GM18499 (cell line): ENCODE measurements around the gene FSTL1.

Experiments used
- ATAC-seq: cut with Tn5 transposase; IDR thresholded peaks from one replicate; pipeline ENCODE4 v1.9.1; 2021; ENCODE audit warnings: moderate number of reproducible peaks; ENCODE audit not compliant: insufficient read depth, unreplicated experiment

FSTL1 gene

DNA sequence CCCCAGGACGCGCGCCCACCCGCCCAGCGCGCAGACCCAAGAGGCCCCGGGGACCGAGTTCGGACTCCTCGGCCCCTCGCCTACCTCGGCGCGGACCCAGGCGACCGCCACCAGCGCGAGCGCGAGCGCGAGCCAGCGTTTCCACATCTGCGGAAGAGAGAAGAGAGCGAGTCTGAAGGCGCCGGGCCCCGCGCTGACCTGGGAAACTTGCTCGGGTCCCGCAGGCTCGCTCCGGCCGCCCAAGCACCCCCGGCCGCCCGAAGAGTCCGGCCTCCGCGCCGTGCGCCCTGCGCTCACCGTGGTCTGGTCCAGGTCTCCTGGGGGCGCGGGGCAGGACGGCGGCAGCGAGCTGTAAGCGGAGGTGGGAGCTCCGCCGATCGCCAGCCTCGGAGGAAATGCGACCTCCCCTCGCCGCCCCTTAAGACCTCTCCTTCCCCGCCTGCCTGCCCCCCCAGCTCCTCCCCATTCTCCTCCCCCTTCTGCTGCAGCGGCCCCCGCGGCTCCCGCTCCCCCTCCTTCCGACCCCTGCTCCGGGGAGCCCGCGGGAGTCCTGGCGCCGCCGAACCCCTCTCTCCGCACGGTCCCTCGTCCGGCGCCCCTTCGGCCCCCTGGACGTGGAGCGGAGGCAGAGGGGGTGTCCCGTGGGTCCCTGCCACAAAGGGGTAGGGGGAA is at the start of gene FSTL1:
FSTL1 (minus strand) TSS at position 393 of the 672 bp plus-strand sequence; CDS start at position 147, 246 bp downstream.
- no peak for ATAC-seq

DNA sequence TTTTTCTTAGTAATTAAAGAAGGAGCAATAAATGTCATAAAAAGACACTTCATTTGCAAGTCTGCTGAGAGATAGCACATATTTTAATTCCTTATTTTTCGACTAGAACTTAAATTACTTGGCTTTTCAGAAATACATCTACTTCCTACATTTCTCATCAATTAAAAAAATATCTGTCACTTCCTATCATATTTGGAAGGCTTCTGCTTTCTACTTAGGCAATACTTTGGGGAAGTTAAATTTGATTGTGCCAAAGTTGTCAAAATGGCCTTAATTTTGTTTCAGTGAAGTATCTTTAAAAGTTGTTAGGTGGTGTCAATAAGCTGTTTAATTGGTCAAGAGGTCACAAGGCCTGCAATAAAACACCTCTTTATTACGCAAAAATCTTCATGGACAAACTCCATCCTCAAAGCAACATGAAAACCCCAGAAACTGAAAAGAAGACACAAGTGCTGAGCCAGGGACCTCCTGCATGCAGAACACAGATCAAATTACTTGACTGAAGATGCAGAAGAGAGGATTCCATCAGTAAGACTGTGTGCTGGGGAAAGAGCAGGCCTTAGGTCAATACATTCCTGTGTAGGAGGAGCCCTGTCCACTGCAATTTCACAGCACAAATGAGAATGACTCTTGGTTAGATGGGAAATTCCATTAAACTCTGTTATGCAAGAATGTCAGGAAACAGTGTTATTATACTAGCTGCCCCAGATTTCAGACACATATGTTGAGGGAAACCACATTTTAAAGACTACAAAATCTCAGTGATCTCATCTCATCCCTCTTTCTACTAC is 48.0 kb upstream of the FSTL1 start:
- ATAC-seq, result no peak

DNA sequence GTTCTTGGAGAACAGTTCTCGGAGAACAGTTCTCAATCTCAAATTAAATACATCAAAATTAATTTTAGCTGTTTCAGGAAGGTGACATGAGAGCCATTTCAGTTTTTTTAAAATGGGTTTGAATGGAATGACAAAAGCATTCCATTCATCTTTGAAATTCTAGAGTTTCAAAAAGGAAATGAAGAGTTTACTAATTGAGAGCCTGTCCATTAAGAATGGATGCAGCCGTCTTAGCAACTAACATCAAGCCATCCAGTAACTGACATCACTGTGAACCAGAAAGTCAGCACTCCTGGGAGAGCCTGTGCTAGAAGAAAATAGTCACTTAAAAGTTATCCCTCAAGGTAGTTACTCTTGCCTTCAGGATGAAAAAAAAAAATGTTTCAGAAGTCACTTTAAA is 47.0 kb upstream of the FSTL1 start:
- no peak for ATAC-seq

GRCh38 chr3:120497336-120497735 is 46.5 kb upstream of the FSTL1 start:
- ATAC-seq, result no peak

GRCh38 chr3:120496278-120497002 is 45.6 kb upstream of the FSTL1 start:
- no peak for ATAC-seq

DNA sequence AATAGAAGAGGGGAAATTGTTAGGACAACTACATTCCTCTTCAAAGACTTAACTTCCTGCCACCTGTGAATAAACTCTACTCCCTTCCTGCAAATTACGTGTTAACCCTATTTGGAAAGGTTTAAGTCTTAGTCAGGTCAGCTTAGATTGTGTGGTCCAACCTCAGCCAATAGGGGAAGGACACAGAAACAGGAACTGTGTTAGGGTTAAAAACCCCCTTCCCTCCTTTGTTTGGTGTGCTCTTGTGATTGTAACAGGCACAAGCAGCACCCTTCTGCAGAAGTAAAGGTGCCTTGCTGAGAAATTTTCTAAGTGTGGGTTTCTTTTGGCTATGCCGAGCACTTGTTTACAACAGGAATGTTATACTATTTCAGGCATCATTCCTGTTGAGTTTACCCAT is 45.0 kb upstream of the FSTL1 start:
- no peak for ATAC-seq

DNA sequence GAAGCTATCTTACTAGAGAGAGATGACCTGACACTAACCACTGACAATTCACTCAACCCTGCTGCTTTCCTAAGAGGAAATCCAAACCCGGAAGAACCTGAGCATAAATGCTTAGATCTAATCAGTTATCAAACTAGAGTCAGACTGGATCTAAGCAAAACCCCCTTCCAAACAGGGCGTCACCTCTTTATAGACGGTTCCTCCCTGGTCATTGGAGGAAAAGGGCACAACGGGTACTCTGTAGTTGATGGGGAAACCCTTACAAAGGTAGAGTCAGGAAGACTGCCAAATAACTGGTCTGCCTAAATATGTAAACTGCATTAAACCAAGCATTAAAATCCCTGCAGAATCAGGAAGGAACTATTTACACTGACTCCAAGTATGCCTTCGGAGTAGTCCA is 41.3 kb upstream of the FSTL1 start:
- ATAC-seq, result no peak

- ATAC-seq, result no peak
Measured at GRCh38 chr3:120489421-120489820, 38.6 kb upstream of the FSTL1 start.

DNA sequence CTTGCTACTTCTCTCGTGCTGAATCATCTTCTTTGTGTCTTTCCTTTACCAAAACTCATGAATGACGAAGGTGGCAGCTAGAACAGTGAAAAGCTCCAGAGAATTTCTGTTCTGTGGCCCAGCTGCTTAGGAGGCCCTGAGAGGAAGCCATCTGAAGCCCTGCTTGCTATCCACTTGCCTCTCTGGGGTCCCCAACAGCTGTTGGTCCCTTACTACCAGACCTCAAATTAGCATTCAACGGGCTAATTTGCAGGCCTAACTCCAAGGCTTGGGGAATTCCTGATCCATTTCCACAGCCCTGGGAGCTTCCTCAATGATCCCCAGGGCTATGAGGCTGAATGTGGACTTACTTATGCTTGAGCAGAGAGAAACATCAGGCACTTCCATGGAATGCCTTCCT is 37.5 kb upstream of the FSTL1 start:
- ATAC-seq, result no peak

DNA sequence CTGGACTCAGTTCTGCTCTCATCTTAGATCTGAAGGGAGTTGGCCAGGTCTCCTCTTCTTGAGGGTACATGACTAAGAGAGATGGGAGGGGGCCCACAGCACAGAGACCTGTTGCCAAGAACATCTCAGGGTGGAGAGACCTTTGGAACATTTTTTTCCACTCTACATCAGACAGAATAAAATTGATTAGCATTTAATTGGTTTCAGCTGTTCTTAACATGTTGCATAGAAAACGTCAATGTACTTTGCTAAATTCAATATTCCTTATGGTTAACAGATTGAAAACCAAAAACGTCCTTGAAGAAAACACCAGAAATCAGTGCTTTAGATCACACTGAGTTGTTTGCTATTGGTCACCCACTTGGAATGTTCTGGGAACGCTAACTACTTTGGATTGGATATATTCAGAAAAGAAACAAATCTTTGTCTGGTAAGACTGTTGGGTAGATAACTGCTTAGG is 36.4 kb upstream of the FSTL1 start:
- ATAC-seq, result no peak

- no peak for ATAC-seq
Measured at GRCh38 chr3:120481081-120481480, 30.3 kb upstream of the FSTL1 start.

DNA sequence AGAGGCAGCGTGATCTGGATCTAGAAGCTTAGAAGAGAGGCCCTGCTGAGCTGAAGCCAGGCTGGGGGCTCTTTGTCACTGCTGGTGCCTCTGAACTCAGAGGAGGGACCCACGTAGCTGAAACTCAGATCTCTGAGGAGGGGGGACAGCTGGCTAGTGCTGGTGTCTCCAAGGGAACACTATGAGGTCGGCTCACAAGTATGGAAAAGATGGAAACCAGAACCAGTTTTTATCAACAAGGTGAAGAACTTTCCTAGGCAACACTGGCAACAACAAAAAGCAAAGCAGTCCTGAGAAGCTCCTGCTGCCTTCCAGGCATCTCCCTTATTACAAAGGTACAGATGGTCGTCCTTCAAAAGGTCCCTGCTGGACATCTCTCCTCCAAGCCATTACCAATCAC is 27.0 kb upstream of the FSTL1 start:
- ATAC-seq, result no peak

- no peak for ATAC-seq
Measured at GRCh38 chr3:120475722-120476377, 25.1 kb upstream of the FSTL1 start.

- no peak for ATAC-seq
Measured at GRCh38 chr3:120473896-120474675, 23.3 kb upstream of the FSTL1 start.

DNA sequence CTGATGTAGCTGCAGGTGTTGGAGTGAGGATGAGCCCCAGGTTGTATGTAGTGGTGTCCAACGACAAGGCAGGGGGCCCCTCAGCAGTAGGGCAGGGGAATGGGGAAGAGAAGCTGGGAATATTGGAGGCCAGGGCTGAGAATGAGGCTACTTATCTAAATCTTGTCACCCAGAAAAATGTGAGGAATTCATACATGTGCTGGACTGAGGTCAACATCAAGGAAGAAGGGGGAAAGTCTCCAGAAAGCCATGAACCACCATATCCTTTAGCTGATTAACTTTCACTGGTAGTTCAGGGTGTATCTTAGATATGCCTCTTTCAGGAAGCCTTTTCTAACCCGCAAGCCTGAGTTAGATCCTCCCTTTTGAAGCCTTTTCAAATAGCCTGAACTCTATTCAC is 22.6 kb upstream of the FSTL1 start:
- ATAC-seq, result no peak

DNA sequence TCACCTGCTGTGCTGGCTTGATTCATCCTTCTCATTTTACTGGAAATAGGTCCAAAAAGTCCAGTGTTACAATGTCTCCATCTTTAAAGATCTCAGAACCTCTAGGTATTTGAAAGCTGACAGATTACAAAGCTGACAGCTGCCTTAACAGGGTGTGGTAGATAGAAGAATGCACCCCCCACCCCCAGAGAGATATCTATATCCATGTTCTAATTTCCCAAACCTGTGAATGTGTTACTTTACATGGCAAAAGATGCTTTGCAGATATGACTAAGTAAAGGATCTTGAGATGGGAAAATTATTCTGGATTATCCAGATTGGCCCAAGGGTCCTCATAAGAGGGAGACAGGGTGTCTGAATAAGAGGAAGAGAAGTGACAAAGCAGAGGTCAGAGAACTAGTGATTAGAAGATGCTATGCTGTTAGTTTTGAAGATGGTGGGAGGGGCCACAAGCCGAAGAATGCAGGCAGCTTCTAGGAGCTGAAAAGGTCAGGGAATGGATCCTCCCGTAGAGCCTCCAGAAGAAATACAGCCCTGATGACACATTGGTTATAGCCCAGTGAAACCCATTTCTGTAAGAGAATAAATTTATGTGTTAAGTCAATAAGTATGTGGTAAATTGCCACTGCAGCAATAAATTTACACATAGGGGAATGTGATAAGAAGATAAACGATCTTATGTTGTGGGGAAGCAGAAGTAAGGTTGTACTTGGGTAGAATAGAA is 21.5 kb upstream of the FSTL1 start:
- ATAC-seq, result no peak

GRCh38 chr3:120471643-120472042 is 20.9 kb upstream of the FSTL1 start:
- ATAC-seq, result no peak

DNA sequence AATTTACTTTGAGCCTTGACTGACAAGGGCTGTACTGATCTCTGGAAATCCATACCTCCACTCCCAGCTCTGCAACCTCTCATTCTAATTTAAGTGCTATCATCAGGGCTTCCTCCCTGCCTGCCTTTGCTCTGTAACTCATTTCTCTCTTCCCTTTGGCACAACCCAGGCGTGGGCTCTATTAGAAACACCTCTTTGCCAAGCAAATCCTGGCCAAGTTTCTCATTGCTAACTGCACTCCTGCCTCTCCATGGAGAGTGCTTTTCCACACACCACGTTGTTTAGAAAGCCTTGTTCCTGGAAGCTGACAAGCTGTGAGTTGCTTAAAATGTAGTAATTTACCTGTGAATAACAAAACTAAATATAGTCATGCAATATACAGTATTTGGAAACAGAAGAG is 20.1 kb upstream of the FSTL1 start:
- ATAC-seq, result no peak

DNA sequence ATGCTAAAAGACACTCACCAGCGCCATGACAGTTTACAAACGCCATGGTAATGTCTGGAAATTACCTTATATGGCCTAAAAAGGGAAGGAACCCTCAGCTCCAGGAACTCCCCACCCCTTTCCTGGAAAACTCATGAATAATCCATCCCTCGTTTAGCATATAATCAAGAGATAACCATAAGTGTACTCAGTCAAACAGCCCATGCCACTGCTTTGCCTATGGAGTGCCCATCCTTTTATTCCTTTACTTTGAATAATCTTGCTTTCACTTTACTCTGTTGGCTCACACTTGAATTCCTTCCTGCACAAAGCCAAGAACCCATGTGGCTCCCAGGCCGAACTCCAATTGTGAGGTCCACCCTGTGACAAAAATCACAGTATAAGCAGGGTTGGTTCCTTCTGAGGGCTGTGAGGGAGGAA is 19.1 kb upstream of the FSTL1 start:
- no peak for ATAC-seq
